ENCODE measurements around the gene MTMR4.

DNA sequence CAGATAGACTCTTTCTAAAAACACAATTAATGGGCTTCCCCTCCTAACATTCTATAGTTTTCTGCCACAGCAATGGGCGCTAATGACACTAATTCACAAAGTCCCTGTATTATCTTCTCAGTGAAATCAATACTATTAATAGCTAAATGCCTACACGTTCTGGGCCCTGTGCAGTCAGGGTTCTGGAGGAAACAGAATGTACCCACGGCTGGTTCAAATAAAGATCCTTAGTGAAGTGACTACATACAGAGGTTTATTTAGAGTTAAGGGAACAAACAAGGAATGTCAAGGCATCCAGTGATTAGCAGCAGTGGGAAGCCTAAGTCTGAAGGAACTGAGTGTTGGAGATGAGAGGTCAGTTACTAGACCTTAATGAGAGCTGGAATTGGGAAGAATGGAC is 43.5 kb upstream of the MTMR4 start:
- TF ChIP-seq ZNF274 (IDR thresholded peaks at IDR 0.05; ENCODE audit: low read depth, low read length) (no peak), POLR2AphosphoS5 (IDR thresholded peaks at IDR 0.05; ENCODE audit: low read depth, low read length) (no peak), EZH2phosphoT487 (IDR thresholded peaks at IDR 0.05; ENCODE audit: borderline replicate concordance) (no peak), EZH2 (IDR thresholded peaks at IDR 0.05) (no peak), SP1 (IDR thresholded peaks at IDR 0.05; ENCODE audit: low read depth) (no peak), POLR2A (IDR thresholded peaks at IDR 0.05; ENCODE audit: borderline replicate concordance, extremely low read depth, insufficient read depth, insufficient read length) (no peak), SIN3A (IDR thresholded peaks at IDR 0.05; ENCODE audit: low read depth) (no peak), JUND (IDR thresholded peaks at IDR 0.05) (no peak), RAD21 (IDR thresholded peaks at IDR 0.05; ENCODE audit: low read depth) (no peak)
- TF ChIP-seq, protein P1, sequence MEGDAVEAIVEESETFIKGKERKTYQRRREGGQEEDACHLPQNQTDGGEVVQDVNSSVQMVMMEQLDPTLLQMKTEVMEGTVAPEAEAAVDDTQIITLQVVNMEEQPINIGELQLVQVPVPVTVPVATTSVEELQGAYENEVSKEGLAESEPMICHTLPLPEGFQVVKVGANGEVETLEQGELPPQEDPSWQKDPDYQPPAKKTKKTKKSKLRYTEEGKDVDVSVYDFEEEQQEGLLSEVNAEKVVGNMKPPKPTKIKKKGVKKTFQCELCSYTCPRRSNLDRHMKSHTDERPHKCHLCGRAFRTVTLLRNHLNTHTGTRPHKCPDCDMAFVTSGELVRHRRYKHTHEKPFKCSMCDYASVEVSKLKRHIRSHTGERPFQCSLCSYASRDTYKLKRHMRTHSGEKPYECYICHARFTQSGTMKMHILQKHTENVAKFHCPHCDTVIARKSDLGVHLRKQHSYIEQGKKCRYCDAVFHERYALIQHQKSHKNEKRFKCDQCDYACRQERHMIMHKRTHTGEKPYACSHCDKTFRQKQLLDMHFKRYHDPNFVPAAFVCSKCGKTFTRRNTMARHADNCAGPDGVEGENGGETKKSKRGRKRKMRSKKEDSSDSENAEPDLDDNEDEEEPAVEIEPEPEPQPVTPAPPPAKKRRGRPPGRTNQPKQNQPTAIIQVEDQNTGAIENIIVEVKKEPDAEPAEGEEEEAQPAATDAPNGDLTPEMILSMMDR (IDR thresholded peaks at IDR 0.05 in 2 of 3, conservative IDR thresholded peaks at IDR 0.05 in 1 of 3; ENCODE audit: borderline replicate concordance in 1 of 3, insufficient read depth in 1 of 3, low read depth in 2 of 3, low read length in 2 of 3): no peak
- TF ChIP-seq, protein P2, sequence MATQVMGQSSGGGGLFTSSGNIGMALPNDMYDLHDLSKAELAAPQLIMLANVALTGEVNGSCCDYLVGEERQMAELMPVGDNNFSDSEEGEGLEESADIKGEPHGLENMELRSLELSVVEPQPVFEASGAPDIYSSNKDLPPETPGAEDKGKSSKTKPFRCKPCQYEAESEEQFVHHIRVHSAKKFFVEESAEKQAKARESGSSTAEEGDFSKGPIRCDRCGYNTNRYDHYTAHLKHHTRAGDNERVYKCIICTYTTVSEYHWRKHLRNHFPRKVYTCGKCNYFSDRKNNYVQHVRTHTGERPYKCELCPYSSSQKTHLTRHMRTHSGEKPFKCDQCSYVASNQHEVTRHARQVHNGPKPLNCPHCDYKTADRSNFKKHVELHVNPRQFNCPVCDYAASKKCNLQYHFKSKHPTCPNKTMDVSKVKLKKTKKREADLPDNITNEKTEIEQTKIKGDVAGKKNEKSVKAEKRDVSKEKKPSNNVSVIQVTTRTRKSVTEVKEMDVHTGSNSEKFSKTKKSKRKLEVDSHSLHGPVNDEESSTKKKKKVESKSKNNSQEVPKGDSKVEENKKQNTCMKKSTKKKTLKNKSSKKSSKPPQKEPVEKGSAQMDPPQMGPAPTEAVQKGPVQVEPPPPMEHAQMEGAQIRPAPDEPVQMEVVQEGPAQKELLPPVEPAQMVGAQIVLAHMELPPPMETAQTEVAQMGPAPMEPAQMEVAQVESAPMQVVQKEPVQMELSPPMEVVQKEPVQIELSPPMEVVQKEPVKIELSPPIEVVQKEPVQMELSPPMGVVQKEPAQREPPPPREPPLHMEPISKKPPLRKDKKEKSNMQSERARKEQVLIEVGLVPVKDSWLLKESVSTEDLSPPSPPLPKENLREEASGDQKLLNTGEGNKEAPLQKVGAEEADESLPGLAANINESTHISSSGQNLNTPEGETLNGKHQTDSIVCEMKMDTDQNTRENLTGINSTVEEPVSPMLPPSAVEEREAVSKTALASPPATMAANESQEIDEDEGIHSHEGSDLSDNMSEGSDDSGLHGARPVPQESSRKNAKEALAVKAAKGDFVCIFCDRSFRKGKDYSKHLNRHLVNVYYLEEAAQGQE (IDR thresholded peaks at IDR 0.05; ENCODE audit: low read depth): no peak
- TF ChIP-seq, protein P3, sequence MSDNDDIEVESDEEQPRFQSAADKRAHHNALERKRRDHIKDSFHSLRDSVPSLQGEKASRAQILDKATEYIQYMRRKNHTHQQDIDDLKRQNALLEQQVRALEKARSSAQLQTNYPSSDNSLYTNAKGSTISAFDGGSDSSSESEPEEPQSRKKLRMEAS (IDR thresholded peaks at IDR 0.05): no peak
- TF ChIP-seq, protein P4, sequence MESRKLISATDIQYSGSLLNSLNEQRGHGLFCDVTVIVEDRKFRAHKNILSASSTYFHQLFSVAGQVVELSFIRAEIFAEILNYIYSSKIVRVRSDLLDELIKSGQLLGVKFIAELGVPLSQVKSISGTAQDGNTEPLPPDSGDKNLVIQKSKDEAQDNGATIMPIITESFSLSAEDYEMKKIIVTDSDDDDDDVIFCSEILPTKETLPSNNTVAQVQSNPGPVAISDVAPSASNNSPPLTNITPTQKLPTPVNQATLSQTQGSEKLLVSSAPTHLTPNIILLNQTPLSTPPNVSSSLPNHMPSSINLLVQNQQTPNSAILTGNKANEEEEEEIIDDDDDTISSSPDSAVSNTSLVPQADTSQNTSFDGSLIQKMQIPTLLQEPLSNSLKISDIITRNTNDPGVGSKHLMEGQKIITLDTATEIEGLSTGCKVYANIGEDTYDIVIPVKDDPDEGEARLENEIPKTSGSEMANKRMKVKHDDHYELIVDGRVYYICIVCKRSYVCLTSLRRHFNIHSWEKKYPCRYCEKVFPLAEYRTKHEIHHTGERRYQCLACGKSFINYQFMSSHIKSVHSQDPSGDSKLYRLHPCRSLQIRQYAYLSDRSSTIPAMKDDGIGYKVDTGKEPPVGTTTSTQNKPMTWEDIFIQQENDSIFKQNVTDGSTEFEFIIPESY (IDR thresholded peaks at IDR 0.05; ENCODE audit: extremely low read depth, insufficient replicate concordance, low read length): no peak
